Prostate gland (tissue), 2 donors: ENCODE data around the gene RPSA.

ENCODE experiments used
- CTCF ChIP-seq, 4 experiments: fragments of 200-600 bp in 2 of 4; fragments of 450-650 bp in 2 of 4; sonication (generic) in 2 of 4; IDR thresholded peaks; 1 replicate in 3 of 4; 2 replicates in 1 of 4; pipeline ENCODE4 v1.5.1; 2016 to 2019; ENCODE audit warnings: antibody characterized with exemption in 4 of 4, mild to moderate bottlenecking in 2 of 4, moderate library complexity in 2 of 4
- POLR2A ChIP-seq: fragments of 450-650 bp; IDR thresholded peaks from one replicate; pipeline ENCODE4 v1.6.1; 2016; ENCODE audit warnings: antibody characterized with exemption, mild to moderate bottlenecking
- POLR2AphosphoS5 ChIP-seq: sonication (generic); formaldehyde crosslinking; IDR thresholded peaks from one replicate; pipeline ENCODE4 v1.6.1; 2017; ENCODE audit warnings: antibody characterized with exemption

GRCh38 chr3:39432342-39432741 lies 25.8 kb downstream of the RPSA start:
- TF ChIP-seq CTCF (IDR thresholded peaks at IDR 0.05), result no peak
- no peak for TF ChIP-seq POLR2AphosphoS5
- TF ChIP-seq POLR2A, result no peak
